ENCODE measurements around the gene CNKSR3. TPM values are rescaled to one million over a fixed set of nuclear protein-coding genes. Genes with fewer than 3 reads are reported as not detected.

CNKSR3 gene
- polyA plus RNA-seq, 1 of the 3 experiments (the other 2 are of a cell fraction), result 1.6 TPM

DNA sequence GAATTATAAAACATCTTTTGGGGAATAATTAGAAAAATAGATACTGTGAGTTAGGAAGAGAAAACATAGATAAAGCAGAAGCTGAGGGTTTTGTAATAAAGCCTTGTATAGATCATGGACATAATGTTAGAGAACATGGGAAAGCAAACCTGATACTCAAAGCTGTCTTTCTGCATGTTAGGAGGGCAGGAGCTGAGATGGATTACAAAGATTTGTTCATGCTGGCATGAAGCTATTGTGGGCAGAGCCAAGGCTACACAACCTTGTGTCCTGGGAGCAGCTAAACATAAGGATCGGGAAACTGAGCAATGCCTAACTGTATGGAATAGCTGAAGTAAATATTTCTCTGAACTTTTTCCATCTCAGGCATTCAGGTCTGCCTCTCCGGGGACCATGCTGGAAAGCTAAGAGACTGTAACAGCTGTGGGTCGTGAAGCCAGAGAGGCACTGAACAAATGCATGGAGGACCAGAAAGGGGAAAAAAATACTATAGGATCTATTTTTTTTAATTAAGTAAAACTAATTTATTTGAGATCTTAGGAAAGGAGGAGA lies 28.2 kb upstream of the CNKSR3 start (continued):
- TF ChIP-seq, protein P1, sequence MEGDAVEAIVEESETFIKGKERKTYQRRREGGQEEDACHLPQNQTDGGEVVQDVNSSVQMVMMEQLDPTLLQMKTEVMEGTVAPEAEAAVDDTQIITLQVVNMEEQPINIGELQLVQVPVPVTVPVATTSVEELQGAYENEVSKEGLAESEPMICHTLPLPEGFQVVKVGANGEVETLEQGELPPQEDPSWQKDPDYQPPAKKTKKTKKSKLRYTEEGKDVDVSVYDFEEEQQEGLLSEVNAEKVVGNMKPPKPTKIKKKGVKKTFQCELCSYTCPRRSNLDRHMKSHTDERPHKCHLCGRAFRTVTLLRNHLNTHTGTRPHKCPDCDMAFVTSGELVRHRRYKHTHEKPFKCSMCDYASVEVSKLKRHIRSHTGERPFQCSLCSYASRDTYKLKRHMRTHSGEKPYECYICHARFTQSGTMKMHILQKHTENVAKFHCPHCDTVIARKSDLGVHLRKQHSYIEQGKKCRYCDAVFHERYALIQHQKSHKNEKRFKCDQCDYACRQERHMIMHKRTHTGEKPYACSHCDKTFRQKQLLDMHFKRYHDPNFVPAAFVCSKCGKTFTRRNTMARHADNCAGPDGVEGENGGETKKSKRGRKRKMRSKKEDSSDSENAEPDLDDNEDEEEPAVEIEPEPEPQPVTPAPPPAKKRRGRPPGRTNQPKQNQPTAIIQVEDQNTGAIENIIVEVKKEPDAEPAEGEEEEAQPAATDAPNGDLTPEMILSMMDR (IDR thresholded peaks at IDR 0.05), result no peak
- TF ChIP-seq, protein P2, sequence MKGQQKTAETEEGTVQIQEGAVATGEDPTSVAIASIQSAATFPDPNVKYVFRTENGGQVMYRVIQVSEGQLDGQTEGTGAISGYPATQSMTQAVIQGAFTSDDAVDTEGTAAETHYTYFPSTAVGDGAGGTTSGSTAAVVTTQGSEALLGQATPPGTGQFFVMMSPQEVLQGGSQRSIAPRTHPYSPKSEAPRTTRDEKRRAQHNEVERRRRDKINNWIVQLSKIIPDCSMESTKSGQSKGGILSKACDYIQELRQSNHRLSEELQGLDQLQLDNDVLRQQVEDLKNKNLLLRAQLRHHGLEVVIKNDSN (IDR thresholded peaks at IDR 0.05; ENCODE audit: borderline replicate concordance, low read depth), result no peak
- TF ChIP-seq RCOR1 (IDR thresholded peaks at IDR 0.05; ENCODE audit: low read length), result no peak

DNA sequence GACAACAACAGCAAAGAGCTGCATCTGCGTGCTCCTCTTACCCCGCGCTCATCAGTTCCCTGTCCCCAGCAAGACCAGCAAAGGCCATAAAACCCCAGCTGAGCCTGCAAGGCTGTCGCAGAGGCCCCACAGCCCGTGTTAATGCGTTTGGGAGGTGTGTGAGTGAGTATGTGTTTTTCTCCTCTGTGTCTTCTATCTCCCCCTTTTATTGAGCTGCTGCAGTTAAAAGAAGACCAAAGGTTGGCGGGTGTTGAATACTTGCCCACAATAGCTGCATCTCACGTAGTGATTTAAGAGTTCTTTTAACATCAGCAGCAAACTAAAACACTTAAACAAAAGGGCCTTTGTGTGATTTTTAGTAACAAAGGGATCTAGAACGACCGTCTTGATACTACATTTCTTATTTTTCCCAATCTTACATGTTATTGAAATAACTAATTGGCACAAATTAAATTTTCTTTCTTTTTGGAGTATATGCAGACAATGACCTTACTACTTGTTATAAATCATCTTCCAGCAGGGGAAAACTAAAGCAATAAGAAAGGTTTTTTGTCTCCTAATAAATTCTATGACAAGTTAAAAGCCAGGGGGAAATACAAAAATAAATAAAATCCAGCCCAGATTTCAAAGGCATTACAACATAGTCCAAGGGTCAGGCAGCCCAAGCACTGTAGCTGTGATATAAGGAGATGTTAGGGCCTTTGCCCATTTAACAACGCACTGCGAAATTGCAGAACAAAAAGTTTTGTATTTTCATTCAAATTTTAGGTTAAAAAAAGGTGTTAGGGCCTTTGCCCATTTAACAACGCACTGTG lies 27.2 kb upstream of the CNKSR3 start:
- DNase-seq, result no peak
- no peaks in the 10 kb centered on the region for H4K20me1 ChIP-seq (ENCODE audit: insufficient read depth)
- TF ChIP-seq, protein P3, sequence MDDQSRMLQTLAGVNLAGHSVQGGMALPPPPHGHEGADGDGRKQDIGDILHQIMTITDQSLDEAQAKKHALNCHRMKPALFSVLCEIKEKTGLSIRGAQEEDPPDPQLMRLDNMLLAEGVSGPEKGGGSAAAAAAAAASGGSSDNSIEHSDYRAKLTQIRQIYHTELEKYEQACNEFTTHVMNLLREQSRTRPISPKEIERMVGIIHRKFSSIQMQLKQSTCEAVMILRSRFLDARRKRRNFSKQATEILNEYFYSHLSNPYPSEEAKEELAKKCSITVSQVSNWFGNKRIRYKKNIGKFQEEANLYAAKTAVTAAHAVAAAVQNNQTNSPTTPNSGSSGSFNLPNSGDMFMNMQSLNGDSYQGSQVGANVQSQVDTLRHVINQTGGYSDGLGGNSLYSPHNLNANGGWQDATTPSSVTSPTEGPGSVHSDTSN (IDR thresholded peaks at IDR 0.05), result no peak
- TF ChIP-seq RAD21 (IDR thresholded peaks at IDR 0.05; ENCODE audit: low read length) (no peak), TAF1 (IDR thresholded peaks at IDR 0.05; ENCODE audit: borderline replicate concordance, low read depth, low read length) (no peak), ELF1 (IDR thresholded peaks at IDR 0.05) (no peak), YY1 (IDR thresholded peaks at IDR 0.05; ENCODE audit: low read depth) (no peak), TCF12 (IDR thresholded peaks at IDR 0.05) (no peak), FOSL2 (IDR thresholded peaks at IDR 0.05; ENCODE audit: borderline replicate concordance, low read depth) (no peak)
- CTCF ChIA-PET, result interaction anchor here (0.9 to 1.4 kb wide), 3 partner anchors 17 to 42 kb away, joined by 3 to 5 read pairs (median 3); no protein-coding TSS in a partner anchor
- 86% methylated on average over 13 of the region's 13 CpGs for WGBS (ENCODE audit: low lambda C conversion rate)
- no peaks in the 10 kb centered on the region for H3K9me2 ChIP-seq
- H3K27ac ChIP-seq (ENCODE audit: low read depth in 2 of 2, low read length in 1 of 2), result no peak overlapping the region
- H3K4me3 ChIP-seq (ENCODE audit: low read depth in 2 of 2, low read length in 1 of 2), result no peak overlapping the region
- no peak overlapping the region for H2AFZ ChIP-seq (ENCODE audit: low read depth)
- POLR2A ChIA-PET, result no interaction called here
- no peaks in the 10 kb centered on the region for H3K9me3 ChIP-seq
- no peaks in the 10 kb centered on the region for H3K79me2 ChIP-seq (ENCODE audit: insufficient read depth)
- no peaks in the 10 kb centered on the region for H3K27me3 ChIP-seq (ENCODE audit: insufficient read depth)
- H3K36me3 ChIP-seq (replicated peaks in 1 of 2; ENCODE audit: control insufficient read depth in 1 of 2, insufficient read depth in 2 of 2, low read length in 1 of 2), result no peaks in the 10 kb centered on the region
- no peak overlapping the region for H3K9ac ChIP-seq
- no peaks in the 10 kb centered on the region; a peak in 1 of 4 replicates for H3K4me1 ChIP-seq (ENCODE audit: control insufficient read depth in 1 of 2, insufficient read depth in 2 of 2, low read depth in 1 of 2, low read length in 1 of 2)
- H3K4me2 ChIP-seq, result no peak overlapping the region
- H3F3A ChIP-seq (replicated peaks; ENCODE audit: insufficient read depth), result no peaks in the 10 kb centered on the region

DNA sequence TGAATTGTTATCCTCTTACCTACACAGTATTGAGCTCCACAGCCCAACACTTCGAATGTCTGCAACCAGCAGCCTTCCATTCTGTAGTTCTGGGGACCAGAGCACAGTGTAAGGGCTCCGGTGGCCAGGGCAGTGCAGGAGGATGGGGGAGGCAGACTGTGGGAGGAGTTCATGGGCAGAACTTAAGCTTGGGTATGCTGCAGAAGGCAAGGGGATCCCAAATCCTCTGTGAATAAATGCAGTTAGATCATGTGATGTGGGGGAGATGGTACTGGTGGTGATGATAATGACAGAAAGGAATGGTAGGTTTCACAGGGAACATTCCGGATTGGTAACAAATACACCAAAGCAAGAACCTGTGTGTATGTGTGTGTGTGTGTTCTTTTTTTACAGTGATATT lies 26.5 kb upstream of the CNKSR3 start:
- no peaks in the 10 kb centered on the region for H3K27me3 ChIP-seq (ENCODE audit: insufficient read depth)
- no peak overlapping the region for H3K9ac ChIP-seq
- H3K4me2 ChIP-seq, result no peak overlapping the region
- H3K79me2 ChIP-seq (ENCODE audit: insufficient read depth), result no peaks in the 10 kb centered on the region
- H3K36me3 ChIP-seq (replicated peaks in 1 of 2; ENCODE audit: control insufficient read depth in 1 of 2, insufficient read depth in 2 of 2, low read length in 1 of 2), result no peaks in the 10 kb centered on the region
- H2AFZ ChIP-seq (ENCODE audit: low read depth), result no peak overlapping the region
- TF ChIP-seq, protein P4, sequence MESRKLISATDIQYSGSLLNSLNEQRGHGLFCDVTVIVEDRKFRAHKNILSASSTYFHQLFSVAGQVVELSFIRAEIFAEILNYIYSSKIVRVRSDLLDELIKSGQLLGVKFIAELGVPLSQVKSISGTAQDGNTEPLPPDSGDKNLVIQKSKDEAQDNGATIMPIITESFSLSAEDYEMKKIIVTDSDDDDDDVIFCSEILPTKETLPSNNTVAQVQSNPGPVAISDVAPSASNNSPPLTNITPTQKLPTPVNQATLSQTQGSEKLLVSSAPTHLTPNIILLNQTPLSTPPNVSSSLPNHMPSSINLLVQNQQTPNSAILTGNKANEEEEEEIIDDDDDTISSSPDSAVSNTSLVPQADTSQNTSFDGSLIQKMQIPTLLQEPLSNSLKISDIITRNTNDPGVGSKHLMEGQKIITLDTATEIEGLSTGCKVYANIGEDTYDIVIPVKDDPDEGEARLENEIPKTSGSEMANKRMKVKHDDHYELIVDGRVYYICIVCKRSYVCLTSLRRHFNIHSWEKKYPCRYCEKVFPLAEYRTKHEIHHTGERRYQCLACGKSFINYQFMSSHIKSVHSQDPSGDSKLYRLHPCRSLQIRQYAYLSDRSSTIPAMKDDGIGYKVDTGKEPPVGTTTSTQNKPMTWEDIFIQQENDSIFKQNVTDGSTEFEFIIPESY (IDR thresholded peaks at IDR 0.05; ENCODE audit: borderline replicate concordance, low read depth), result no peak
- TF ChIP-seq GATA2 (CRISPR knock-in tag; IDR thresholded peaks at IDR 0.05), result no peak
- TF ChIP-seq CHD2 (IDR thresholded peaks at IDR 0.05; ENCODE audit: low read length, partially characterized antibody), result no peak
- TF ChIP-seq, protein P2 (IDR thresholded peaks at IDR 0.05; ENCODE audit: borderline replicate concordance, low read depth), result no peak
- TF ChIP-seq ELF1 (IDR thresholded peaks at IDR 0.05), result no peak
- TF ChIP-seq, protein P3 (IDR thresholded peaks at IDR 0.05), result no peak
- no peaks in the 10 kb centered on the region for H4K20me1 ChIP-seq (ENCODE audit: insufficient read depth)
- 76% methylated on average over 3 of the region's 3 CpGs for WGBS (ENCODE audit: low lambda C conversion rate)
- DNase-seq, result no peak
- no peaks in the 10 kb centered on the region for H3K9me3 ChIP-seq
- H3K4me1 ChIP-seq (ENCODE audit: control insufficient read depth in 1 of 2, insufficient read depth in 2 of 2, low read depth in 1 of 2, low read length in 1 of 2), result no peaks in the 10 kb centered on the region; a peak in 1 of 4 replicates
- ChIA-PET CTCF (interaction anchor here (0.8 kb wide), 1 partner anchor 139 kb away, joined by 4 read pairs; no protein-coding TSS in a partner anchor), POLR2A (no interaction called here)
- H3K27ac ChIP-seq (ENCODE audit: low read depth in 2 of 2, low read length in 1 of 2), result no peak overlapping the region
- H3K9me2 ChIP-seq, result no peaks in the 10 kb centered on the region
- H3K4me3 ChIP-seq (ENCODE audit: low read depth in 2 of 2, low read length in 1 of 2), result no peak overlapping the region
- H3F3A ChIP-seq (replicated peaks; ENCODE audit: insufficient read depth), result no peaks in the 10 kb centered on the region
